ENCODE measurements around the gene ATP2C2. TPM values are rescaled to one million over a fixed set of nuclear protein-coding genes. Genes with fewer than 3 reads are reported as not detected.

ATP2C2 gene
- total RNA-seq, 2 experiments from 2014 or later: not detected

DNA sequence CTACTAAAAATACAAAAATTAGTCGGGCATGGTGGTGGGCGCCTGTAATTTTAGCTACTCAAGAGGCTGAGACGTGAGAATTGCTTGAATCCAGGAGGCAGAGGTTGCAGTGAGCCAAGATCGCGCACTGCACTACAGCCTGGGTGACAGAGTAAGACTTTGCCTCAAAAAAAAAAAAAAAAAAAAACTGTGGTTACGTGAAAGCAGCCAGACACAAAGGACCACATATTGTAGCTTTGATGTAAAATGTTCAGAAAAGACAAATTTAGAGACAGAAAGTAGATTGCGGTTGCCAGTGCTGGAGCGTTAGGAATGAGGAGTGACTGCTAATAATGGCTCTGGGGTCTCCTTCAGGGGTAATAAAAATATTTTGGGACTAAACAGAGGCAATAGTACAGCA lies 140.2 kb downstream of the ATP2C2 start:
- Mint-ChIP-seq H3K4me1 (ENCODE audit: low read depth) (peaks cover 73% of the 10 kb centered on the region), H3K9me3 (no peaks in the 10 kb centered on the region), H3K4me3 (peak overlapping the region; percentile 66), H3K36me3 (ENCODE audit: low read depth) (no peaks in the 10 kb centered on the region), H3K27ac (peak overlapping the region; percentile 73), H3K27me3 (no peaks in the 10 kb centered on the region)
- no peak overlapping the region for H3K27ac ChIP-seq (ENCODE audit: low read depth in 1 of 2, low read length in 2 of 2)
- H3K4me1 ChIP-seq (ENCODE audit: insufficient read depth, low read length): peaks cover 90% of the 10 kb centered on the region
- peak; percentile 24 for ATAC-seq (ENCODE audit: poor library complexity)
- H3K9me3 ChIP-seq (ENCODE audit: control insufficient read depth in 1 of 2, insufficient read depth in 1 of 2, low read length in 2 of 2): no peaks in the 10 kb centered on the region
- H3K4me3 ChIP-seq (ENCODE audit: low read length): no peak overlapping the region
- peak in 6 of 14 experiments; percentile 36 to 81 (median 52) for DNase-seq
- TF ChIP-seq, protein P1, sequence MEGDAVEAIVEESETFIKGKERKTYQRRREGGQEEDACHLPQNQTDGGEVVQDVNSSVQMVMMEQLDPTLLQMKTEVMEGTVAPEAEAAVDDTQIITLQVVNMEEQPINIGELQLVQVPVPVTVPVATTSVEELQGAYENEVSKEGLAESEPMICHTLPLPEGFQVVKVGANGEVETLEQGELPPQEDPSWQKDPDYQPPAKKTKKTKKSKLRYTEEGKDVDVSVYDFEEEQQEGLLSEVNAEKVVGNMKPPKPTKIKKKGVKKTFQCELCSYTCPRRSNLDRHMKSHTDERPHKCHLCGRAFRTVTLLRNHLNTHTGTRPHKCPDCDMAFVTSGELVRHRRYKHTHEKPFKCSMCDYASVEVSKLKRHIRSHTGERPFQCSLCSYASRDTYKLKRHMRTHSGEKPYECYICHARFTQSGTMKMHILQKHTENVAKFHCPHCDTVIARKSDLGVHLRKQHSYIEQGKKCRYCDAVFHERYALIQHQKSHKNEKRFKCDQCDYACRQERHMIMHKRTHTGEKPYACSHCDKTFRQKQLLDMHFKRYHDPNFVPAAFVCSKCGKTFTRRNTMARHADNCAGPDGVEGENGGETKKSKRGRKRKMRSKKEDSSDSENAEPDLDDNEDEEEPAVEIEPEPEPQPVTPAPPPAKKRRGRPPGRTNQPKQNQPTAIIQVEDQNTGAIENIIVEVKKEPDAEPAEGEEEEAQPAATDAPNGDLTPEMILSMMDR (IDR thresholded peaks at IDR 0.05): no peak
- POLR2A ChIA-PET: interaction anchor here (0.6 to 1.2 kb wide), 5 partner anchors 83 to 113 kb away, joined by 3 to 4 read pairs (median 3); no protein-coding TSS in a partner anchor
- H3K27me3 ChIP-seq (ENCODE audit: control insufficient read depth in 1 of 2, insufficient read depth in 2 of 2, low read length in 2 of 2): no peaks in the 10 kb centered on the region
- CTCF ChIA-PET: interaction anchor here (0.8 to 1.4 kb wide), 4 partner anchors 114 to 321 kb away, joined by 3 to 5 read pairs (median 4); partner anchors contain the start of gene TAF1C
- H3K36me3 ChIP-seq (ENCODE audit: insufficient read depth, low read length): no peaks in the 10 kb centered on the region
- intact Hi-C loops (cut with DNase I, micrococcal nuclease): loop anchor here in 1 of 2 experiments (5.0 to 10.0 kb wide), 4 partner anchors 324 to 551 kb away; partner anchors contain the start of genes KIAA0513 and TAF1C

DNA sequence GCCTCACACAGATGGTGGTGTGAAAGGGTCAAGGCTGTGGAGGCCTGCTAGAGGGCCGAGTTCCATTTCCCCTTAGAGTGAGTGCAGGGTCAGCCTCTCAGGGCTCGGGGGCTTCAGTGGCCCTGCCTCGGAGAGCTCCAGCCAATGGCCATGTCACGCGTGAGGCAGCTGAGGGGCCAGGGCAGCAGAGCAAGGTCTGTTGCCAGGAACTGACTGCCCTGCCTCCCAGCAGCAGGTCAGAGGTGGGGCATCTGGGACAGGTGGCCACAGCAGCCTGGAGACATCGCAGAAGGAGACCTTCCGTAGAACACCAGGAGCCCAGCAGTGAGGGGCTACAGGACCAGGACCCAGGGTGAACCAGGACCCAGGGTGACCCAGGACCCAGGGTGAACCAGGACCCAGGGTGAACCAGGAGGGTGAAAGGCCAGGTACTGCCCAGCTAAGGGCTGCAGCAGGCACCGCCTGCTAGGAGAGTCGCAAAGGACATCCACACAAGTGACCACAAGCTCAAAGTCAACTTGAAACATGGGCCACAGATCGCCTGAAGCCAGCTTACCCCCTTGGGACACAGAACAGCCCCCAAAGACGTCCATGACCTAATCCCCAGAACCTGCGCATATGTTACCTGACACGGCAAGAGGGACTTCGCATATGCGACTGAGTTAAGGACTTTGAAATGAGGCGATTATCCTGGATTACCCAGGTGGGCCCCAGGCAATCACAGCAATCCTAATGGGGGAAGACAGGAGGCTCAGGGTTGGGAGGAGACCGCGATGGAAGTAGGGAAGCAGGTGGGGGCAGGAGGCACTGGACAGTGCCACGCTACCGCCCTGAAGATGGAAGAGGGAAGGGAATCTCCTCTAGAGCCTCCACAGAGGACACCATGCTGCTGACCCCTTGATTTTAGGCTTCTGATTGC lies 141.0 kb downstream of the ATP2C2 start:
- TF ChIP-seq, protein P1 (IDR thresholded peaks at IDR 0.05): no peak
- H3K4me1 Mint-ChIP-seq (ENCODE audit: low read depth): peaks cover 74% of the 10 kb centered on the region
- DNase-seq (no peak), ATAC-seq (ENCODE audit: poor library complexity) (no peak)
- Histone ChIP-seq H3K4me3 (ENCODE audit: low read length) (no peak overlapping the region), H3K27me3 (ENCODE audit: control insufficient read depth in 1 of 2, insufficient read depth in 2 of 2, low read length in 2 of 2) (no peaks in the 10 kb centered on the region), H3K4me1 (ENCODE audit: insufficient read depth, low read length) (peaks cover 90% of the 10 kb centered on the region), H3K27ac (ENCODE audit: low read depth in 1 of 2, low read length in 2 of 2) (no peak overlapping the region), H3K9me3 (ENCODE audit: control insufficient read depth in 1 of 2, insufficient read depth in 1 of 2, low read length in 2 of 2) (no peaks in the 10 kb centered on the region), H3K36me3 (ENCODE audit: insufficient read depth, low read length) (no peaks in the 10 kb centered on the region)
- no peak overlapping the region for H3K4me3 Mint-ChIP-seq
- H3K27me3 Mint-ChIP-seq: no peaks in the 10 kb centered on the region
- no peaks in the 10 kb centered on the region for H3K9me3 Mint-ChIP-seq
- H3K27ac Mint-ChIP-seq: peak overlapping the region; percentile 73
- ChIA-PET CTCF (interaction anchor here (0.8 to 1.9 kb wide), 5 partner anchors 85 to 322 kb away, joined by 3 to 6 read pairs (median 3); partner anchors contain the start of gene TAF1C), POLR2A (interaction anchor here (0.7 to 1.2 kb wide), 3 partner anchors 82 to 112 kb away, joined by 3 to 4 read pairs (median 3); no protein-coding TSS in a partner anchor)
- H3K36me3 Mint-ChIP-seq (ENCODE audit: low read depth): no peaks in the 10 kb centered on the region
- intact Hi-C loops (cut with DNase I, micrococcal nuclease): loop anchor here in 1 of 2 experiments (5.0 to 10.0 kb wide), 4 partner anchors 324 to 552 kb away; partner anchors contain the start of genes KIAA0513 and TAF1C

DNA sequence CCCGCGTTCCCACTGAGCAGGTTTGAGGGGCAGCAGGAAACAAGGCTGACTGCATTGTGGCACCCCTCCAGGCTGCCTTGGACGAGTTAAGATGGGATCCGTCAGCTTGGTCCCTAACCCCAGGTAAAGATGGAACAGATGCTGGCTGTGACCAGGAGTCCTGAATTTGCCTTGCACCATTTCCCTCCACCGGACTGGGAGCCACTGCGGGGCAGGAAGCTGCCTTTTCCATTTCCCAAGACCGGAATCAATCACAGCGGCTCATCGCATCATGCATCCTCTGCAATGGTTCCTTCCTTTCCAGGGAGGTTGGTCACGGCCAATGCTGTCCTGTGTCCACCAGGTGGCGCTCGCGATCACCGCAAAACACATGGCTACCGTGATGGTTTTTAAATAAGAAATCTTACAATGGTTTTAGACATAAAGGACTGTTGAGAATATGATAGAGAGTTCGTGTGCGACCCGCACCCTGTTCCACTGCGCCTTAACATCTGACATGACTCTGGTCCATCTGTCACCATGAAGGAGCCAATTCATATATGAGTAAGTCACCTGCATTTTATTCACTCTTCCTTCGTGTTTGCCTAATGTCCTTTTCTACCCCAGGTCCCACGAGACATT lies 143.0 kb downstream of the ATP2C2 start:
- intact Hi-C loops (cut with DNase I, micrococcal nuclease): loop anchor here (1.0 to 10.0 kb wide), 6 partner anchors 46 to 216 kb away; partner anchors contain the start of gene COTL1 (in 1 of the 2)
- H3K4me3 ChIP-seq (ENCODE audit: low read length): no peak overlapping the region
- peak overlapping the region; percentile 80 for H3K27ac Mint-ChIP-seq
- H3K27me3 Mint-ChIP-seq: no peaks in the 10 kb centered on the region
- ChIA-PET CTCF (interaction anchor here (0.6 to 3.7 kb wide), 16 partner anchors 9 to 394 kb away, joined by 3 to 32 read pairs (median 3); partner anchors contain the start of gene COTL1), POLR2A (interaction anchor here (0.8 to 1.5 kb wide), 8 partner anchors 9 to 142 kb away, joined by 3 to 9 read pairs (median 4); partner anchors contain the start of gene COTL1)
- H3K4me1 Mint-ChIP-seq (ENCODE audit: low read depth): peaks cover 71% of the 10 kb centered on the region
- H3K9me3 ChIP-seq (ENCODE audit: control insufficient read depth in 1 of 2, insufficient read depth in 1 of 2, low read length in 2 of 2): no peaks in the 10 kb centered on the region
- peak; percentile 77 to 95 (median 85) for DNase-seq
- H3K27ac ChIP-seq (ENCODE audit: low read depth in 1 of 2, low read length in 2 of 2): no peak overlapping the region
- no peaks in the 10 kb centered on the region for H3K36me3 ChIP-seq (ENCODE audit: insufficient read depth, low read length)
- H3K4me1 ChIP-seq (ENCODE audit: insufficient read depth, low read length): peaks cover 91% of the 10 kb centered on the region
- no peaks in the 10 kb centered on the region for H3K9me3 Mint-ChIP-seq
- H3K4me3 Mint-ChIP-seq: peak overlapping the region; percentile 69
- ATAC-seq (ENCODE audit: poor library complexity): peak; percentile 17
- no peaks in the 10 kb centered on the region for H3K27me3 ChIP-seq (ENCODE audit: control insufficient read depth in 1 of 2, insufficient read depth in 2 of 2, low read length in 2 of 2)
- TF ChIP-seq, protein P1 (IDR thresholded peaks at IDR 0.05): peak; percentile 93
- no peaks in the 10 kb centered on the region for H3K36me3 Mint-ChIP-seq (ENCODE audit: low read depth)

Measured in CD4-positive, alpha-beta T cell (primary cell).